GM12878 (cell line): ENCODE measurements around the gene YEATS4. TPM values are rescaled to one million over a fixed set of nuclear protein-coding genes. Genes with fewer than 3 reads are reported as not detected.

Experiments
- BACH1 ChIP-seq: fragments of 450-650 bp; IDR thresholded peaks from 2 replicates; pipeline ENCODE4 v1.6.1; 2017; ENCODE audit warnings: mild to moderate bottlenecking, borderline replicate concordance
- CREM ChIP-seq: IDR thresholded peaks from 2 replicates; pipeline ENCODE4 v1.6.1; 2014; ENCODE audit warnings: antibody characterized with exemption, low read depth
- EP300 ChIP-seq, 2 experiments: fragments of 150-350 bp in 1 of 2; IDR thresholded peaks; 2 replicates each; pipeline ENCODE4 v1.6.1; 2011 to 2012; ENCODE audit warnings: low read depth in 2 of 2, low read length in 2 of 2, borderline replicate concordance in 1 of 2, improper control_type of control experiment in 1 of 2, inconsistent platforms in 1 of 2; ENCODE audit not compliant: control insufficient read depth in 1 of 2
- MXI1 ChIP-seq: fragments of 150-350 bp; IDR thresholded peaks from 2 replicates; pipeline ENCODE4 v1.6.1; 2011; ENCODE audit warnings: low read depth, mild to moderate bottlenecking, inconsistent platforms, low read length, improper control_type of control experiment
- MYC ChIP-seq: IDR thresholded peaks from 2 replicates; pipeline ENCODE4 v1.6.1; 2011; ENCODE audit warnings: mild to moderate bottlenecking, low read length, moderate library complexity, inconsistent platforms; ENCODE audit not compliant: insufficient read depth, insufficient replicate concordance, insufficient read length, severe bottlenecking
- PML ChIP-seq: IDR thresholded peaks from 2 replicates; pipeline ENCODE4 v1.6.1; 2012; ENCODE audit warnings: low read length, inconsistent platforms
- REST ChIP-seq: IDR thresholded peaks from 2 replicates; pipeline ENCODE4 v1.6.1; 2012; ENCODE audit warnings: mild to moderate bottlenecking, low read depth, low read length
- RFX5 ChIP-seq: IDR thresholded peaks from 2 replicates; pipeline ENCODE4 v1.6.1; 2011; ENCODE audit warnings: low read depth, low read length, improper control_type of control experiment
- TBL1XR1 ChIP-seq: IDR thresholded peaks from 2 replicates; pipeline ENCODE4 v1.6.1; 2012; ENCODE audit warnings: low read depth, low read length, improper control_type of control experiment
- polyA plus RNA-seq, 11 experiments: library from polyadenylated mRNA; depleted of rRNA in 4 of 11; unstranded in 6 of 11; stranded (reverse) in 5 of 11; fragments of >200 nt; fragmentation: Nextera tagmentation in 4 of 11; fragmentation: Illumina TruSeq in 1 of 11; extraction: Ambion mirVana in 4 of 11; extraction: Trizol in 1 of 11; gene quantifications; 1 replicate in 1 of 11; 2 replicates in 10 of 11; pipeline versions ENCODE4 v1.2.1 to v1.2.3, GENCODE V29; 2011 to 2016; ENCODE audit warnings: inconsistent platforms in 2 of 11, missing spikeins in 2 of 11, low read depth in 1 of 11
- total RNA-seq, 4 experiments: library from RNA; depleted of rRNA in 3 of 4; stranded (reverse); fragments of >200 nt in 3 of 4; fragmentation: Illumina TruSeq in 1 of 4; extraction: Trizol in 1 of 4; gene quantifications; 2 replicates each; pipeline versions ENCODE4 v1.2.1 to v1.2.3, GENCODE V29; 2013 to 2021
- TF ChIP-seq, protein P1 (sequence below): fragments of 450-650 bp; IDR thresholded peaks from 2 replicates; pipeline ENCODE4 v1.6.1; 2018; ENCODE audit warnings: borderline replicate concordance, mild to moderate bottlenecking; ENCODE audit not compliant: partially characterized antibody
- TF ChIP-seq, protein P2 (sequence below): IDR thresholded peaks from 2 replicates; pipeline ENCODE4 v1.6.1; 2011; ENCODE audit warnings: mild to moderate bottlenecking, low read depth, low read length, moderate library complexity; ENCODE audit not compliant: insufficient replicate concordance
- TF ChIP-seq, protein P3 (sequence below): fragments of 450-650 bp; IDR thresholded peaks from 2 replicates; pipeline ENCODE4 v1.6.1; 2016; ENCODE audit warnings: mild to moderate bottlenecking
- TF ChIP-seq, protein P4 (sequence below): fragments of 450-650 bp; IDR thresholded peaks from 2 replicates; pipeline ENCODE4 v1.6.1; 2018; ENCODE audit warnings: mild to moderate bottlenecking, low read depth, moderate library complexity; ENCODE audit not compliant: partially characterized antibody
- TF ChIP-seq, protein P5 (sequence below): fragments of 150-350 bp; IDR thresholded peaks from 2 replicates; pipeline ENCODE4 v1.6.1; 2014; ENCODE audit warnings: mild to moderate bottlenecking, low read depth, low read length

YEATS4 gene
- total and polyA plus RNA-seq, 10 of the 15 experiments (the other 5 are each of a cell fraction or from before 2014, with no cell fraction given), result 23.8 to 45.4 (median 36.8) TPM

- TF ChIP-seq, protein P1, sequence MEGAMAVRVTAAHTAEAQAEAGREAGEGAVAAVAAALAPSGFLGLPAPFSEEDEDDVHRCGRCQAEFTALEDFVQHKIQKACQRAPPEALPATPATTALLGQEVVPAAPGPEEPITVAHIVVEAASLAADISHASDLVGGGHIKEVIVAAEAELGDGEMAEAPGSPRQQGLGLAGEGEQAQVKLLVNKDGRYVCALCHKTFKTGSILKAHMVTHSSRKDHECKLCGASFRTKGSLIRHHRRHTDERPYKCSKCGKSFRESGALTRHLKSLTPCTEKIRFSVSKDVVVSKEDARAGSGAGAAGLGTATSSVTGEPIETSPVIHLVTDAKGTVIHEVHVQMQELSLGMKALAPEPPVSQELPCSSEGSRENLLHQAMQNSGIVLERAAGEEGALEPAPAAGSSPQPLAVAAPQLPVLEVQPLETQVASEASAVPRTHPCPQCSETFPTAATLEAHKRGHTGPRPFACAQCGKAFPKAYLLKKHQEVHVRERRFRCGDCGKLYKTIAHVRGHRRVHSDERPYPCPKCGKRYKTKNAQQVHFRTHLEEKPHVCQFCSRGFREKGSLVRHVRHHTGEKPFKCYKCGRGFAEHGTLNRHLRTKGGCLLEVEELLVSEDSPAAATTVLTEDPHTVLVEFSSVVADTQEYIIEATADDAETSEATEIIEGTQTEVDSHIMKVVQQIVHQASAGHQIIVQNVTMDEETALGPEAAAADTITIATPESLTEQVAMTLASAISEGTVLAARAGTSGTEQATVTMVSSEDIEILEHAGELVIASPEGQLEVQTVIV, result peak; percentile 88
- TF ChIP-seq TBL1XR1 (peak; percentile 38; the same call in 1 of the 2 replicates), MXI1 (peak; percentile 95), EP300 (IDR thresholded peaks at IDR 0.05; ENCODE audit: borderline replicate concordance in 1 of 2, control insufficient read depth in 1 of 2, low read depth in 2 of 2, low read length in 2 of 2) (no peak), RFX5 (0 out of 2 replicates have a peak, but pooled peaks have one; percentile 50), REST (no peak), MYC (peak; percentile 30), PML (peak; percentile 92), BACH1 (peak; percentile 73; the same call in 1 of the 2 replicates), CREM (peak; percentile 81)
- TF ChIP-seq, protein P2, sequence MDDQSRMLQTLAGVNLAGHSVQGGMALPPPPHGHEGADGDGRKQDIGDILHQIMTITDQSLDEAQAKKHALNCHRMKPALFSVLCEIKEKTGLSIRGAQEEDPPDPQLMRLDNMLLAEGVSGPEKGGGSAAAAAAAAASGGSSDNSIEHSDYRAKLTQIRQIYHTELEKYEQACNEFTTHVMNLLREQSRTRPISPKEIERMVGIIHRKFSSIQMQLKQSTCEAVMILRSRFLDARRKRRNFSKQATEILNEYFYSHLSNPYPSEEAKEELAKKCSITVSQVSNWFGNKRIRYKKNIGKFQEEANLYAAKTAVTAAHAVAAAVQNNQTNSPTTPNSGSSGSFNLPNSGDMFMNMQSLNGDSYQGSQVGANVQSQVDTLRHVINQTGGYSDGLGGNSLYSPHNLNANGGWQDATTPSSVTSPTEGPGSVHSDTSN, result peak; percentile 58
- TF ChIP-seq, protein P3, sequence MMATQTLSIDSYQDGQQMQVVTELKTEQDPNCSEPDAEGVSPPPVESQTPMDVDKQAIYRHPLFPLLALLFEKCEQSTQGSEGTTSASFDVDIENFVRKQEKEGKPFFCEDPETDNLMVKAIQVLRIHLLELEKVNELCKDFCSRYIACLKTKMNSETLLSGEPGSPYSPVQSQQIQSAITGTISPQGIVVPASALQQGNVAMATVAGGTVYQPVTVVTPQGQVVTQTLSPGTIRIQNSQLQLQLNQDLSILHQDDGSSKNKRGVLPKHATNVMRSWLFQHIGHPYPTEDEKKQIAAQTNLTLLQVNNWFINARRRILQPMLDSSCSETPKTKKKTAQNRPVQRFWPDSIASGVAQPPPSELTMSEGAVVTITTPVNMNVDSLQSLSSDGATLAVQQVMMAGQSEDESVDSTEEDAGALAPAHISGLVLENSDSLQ, result peak; percentile 88
- TF ChIP-seq, protein P4, sequence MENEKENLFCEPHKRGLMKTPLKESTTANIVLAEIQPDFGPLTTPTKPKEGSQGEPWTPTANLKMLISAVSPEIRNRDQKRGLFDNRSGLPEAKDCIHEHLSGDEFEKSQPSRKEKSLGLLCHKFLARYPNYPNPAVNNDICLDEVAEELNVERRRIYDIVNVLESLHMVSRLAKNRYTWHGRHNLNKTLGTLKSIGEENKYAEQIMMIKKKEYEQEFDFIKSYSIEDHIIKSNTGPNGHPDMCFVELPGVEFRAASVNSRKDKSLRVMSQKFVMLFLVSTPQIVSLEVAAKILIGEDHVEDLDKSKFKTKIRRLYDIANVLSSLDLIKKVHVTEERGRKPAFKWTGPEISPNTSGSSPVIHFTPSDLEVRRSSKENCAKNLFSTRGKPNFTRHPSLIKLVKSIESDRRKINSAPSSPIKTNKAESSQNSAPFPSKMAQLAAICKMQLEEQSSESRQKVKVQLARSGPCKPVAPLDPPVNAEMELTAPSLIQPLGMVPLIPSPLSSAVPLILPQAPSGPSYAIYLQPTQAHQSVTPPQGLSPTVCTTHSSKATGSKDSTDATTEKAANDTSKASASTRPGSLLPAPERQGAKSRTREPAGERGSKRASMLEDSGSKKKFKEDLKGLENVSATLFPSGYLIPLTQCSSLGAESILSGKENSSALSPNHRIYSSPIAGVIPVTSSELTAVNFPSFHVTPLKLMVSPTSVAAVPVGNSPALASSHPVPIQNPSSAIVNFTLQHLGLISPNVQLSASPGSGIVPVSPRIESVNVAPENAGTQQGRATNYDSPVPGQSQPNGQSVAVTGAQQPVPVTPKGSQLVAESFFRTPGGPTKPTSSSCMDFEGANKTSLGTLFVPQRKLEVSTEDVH, result peak; percentile 93
- TF ChIP-seq, protein P5, sequence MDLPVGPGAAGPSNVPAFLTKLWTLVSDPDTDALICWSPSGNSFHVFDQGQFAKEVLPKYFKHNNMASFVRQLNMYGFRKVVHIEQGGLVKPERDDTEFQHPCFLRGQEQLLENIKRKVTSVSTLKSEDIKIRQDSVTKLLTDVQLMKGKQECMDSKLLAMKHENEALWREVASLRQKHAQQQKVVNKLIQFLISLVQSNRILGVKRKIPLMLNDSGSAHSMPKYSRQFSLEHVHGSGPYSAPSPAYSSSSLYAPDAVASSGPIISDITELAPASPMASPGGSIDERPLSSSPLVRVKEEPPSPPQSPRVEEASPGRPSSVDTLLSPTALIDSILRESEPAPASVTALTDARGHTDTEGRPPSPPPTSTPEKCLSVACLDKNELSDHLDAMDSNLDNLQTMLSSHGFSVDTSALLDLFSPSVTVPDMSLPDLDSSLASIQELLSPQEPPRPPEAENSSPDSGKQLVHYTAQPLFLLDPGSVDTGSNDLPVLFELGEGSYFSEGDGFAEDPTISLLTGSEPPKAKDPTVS, result no peak
Measured at GRCh38 chr12:69359531-69360347, at the start of gene YEATS4 (continued).
